Liver (tissue), 3 donors: ENCODE measurements around the gene TSPOAP1.

Source experiments
- ATF3 ChIP-seq: IDR thresholded peaks from 2 replicates; pipeline ENCODE4 v1.6.1; 2016; ENCODE audit warnings: antibody characterized with exemption
- CTCF ChIP-seq: fragments of 150-350 bp; IDR thresholded peaks from 2 replicates; pipeline ENCODE4 v1.5.1; 2017; ENCODE audit warnings: improper control_type of control experiment, low read depth, low read length; ENCODE audit not compliant: missing input control
- EGR1 ChIP-seq, 2 donors: IDR thresholded peaks; 2 replicates each; pipeline ENCODE4 v1.6.1; 2016 to 2018; ENCODE audit warnings: antibody characterized with exemption in 2 of 2, low read depth in 2 of 2
- FOXA2 ChIP-seq: IDR thresholded peaks from 2 replicates; pipeline ENCODE4 v1.6.1; 2016; ENCODE audit warnings: antibody characterized with exemption
- GABPA ChIP-seq, 2 donors: IDR thresholded peaks in 1 of 2; conservative IDR thresholded peaks in 1 of 2; 2 replicates each; pipeline ENCODE4 v1.6.1; 2016; ENCODE audit warnings: antibody characterized with exemption in 2 of 2, mild to moderate bottlenecking in 1 of 2, moderate library complexity in 1 of 2
- MAX ChIP-seq: IDR thresholded peaks from 2 replicates; pipeline ENCODE4 v1.6.1; 2016; ENCODE audit warnings: antibody characterized with exemption
- RAD21 ChIP-seq, 2 donors: IDR thresholded peaks; 2 replicates each; pipeline ENCODE4 v1.6.1; 2016; ENCODE audit warnings: antibody characterized with exemption in 2 of 2, mild to moderate bottlenecking in 2 of 2
- REST ChIP-seq: IDR thresholded peaks from 2 replicates; pipeline ENCODE4 v1.6.1; 2016; ENCODE audit warnings: antibody characterized with exemption, mild to moderate bottlenecking
- RXRA ChIP-seq, 2 donors: IDR thresholded peaks; 2 replicates each; pipeline ENCODE4 v1.6.1; 2017 to 2018; ENCODE audit warnings: antibody characterized with exemption in 2 of 2, mild to moderate bottlenecking in 1 of 2
- TAF1 ChIP-seq: conservative IDR thresholded peaks from 2 replicates; pipeline ENCODE4 v1.6.1; 2016; ENCODE audit warnings: antibody characterized with exemption, mild to moderate bottlenecking
- YY1 ChIP-seq: IDR thresholded peaks from 2 replicates; pipeline ENCODE4 v1.6.1; 2016; ENCODE audit warnings: antibody characterized with exemption, mild to moderate bottlenecking
- ZBTB33 ChIP-seq: IDR thresholded peaks from 2 replicates; pipeline ENCODE4 v1.6.1; 2016; ENCODE audit warnings: antibody characterized with exemption
- donor health status: healthy.
- donor health status: healthy.

- TF ChIP-seq RXRA (IDR thresholded peaks at IDR 0.05) (no peak), CTCF (no peak), ATF3 (no peak), ZBTB33 (no peak), MAX (no peak), REST (no peak), GABPA (IDR thresholded peaks at IDR 0.05 in 1 of 2, conservative IDR thresholded peaks at IDR 0.05 in 1 of 2) (no peak), RAD21 (IDR thresholded peaks at IDR 0.05) (no peak), EGR1 (IDR thresholded peaks at IDR 0.05; ENCODE audit: low read depth in 2 of 2) (no peak), YY1 (no peak), FOXA2 (no peak), TAF1 (no peak)
Measured at GRCh38 chr17:58340405-58340876, 11.8 kb upstream of the TSPOAP1 start.
